ENCODE results near the gene EXPH5.

DNA sequence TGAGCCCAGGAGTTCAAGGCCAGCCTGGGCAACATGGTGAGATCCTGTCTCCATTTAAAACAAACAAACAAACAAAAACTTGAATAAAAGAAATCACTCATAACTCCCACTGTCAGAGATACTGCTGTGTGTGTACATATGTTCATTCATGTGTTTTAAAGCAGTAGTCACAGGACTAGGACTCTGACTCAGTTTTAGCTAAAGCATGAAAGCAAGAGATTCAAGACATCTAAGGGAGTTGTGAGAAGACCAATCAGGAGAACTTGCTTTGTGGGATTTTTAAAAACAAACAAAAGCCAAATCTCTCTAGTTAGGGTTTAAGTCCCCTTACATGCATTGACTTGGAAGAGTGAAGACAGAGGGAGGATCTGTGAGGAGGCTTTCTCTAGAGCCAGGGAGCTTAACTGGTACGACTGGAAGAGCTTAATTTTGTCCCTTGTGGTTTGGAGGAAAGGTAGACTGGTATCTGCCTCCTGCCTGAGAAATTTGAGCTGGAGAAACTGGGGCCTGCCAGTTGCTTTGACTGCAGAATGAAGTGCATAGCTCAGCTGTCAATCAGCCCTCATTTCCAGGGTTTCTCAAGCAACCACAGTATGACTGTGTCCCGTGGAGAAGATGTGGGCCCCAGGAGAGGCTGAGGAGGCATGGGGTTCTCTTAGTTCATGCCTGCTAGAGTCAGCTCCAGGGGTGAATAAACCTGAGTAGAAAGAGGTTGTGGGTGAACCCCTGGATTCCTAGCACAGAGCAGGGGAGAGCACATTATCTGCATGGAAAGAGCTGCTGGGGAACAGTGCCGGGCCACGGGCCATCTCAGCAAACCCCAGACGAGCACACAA is 30.6 kb downstream of the EXPH5 start:
- TF ChIP-seq, protein P1, sequence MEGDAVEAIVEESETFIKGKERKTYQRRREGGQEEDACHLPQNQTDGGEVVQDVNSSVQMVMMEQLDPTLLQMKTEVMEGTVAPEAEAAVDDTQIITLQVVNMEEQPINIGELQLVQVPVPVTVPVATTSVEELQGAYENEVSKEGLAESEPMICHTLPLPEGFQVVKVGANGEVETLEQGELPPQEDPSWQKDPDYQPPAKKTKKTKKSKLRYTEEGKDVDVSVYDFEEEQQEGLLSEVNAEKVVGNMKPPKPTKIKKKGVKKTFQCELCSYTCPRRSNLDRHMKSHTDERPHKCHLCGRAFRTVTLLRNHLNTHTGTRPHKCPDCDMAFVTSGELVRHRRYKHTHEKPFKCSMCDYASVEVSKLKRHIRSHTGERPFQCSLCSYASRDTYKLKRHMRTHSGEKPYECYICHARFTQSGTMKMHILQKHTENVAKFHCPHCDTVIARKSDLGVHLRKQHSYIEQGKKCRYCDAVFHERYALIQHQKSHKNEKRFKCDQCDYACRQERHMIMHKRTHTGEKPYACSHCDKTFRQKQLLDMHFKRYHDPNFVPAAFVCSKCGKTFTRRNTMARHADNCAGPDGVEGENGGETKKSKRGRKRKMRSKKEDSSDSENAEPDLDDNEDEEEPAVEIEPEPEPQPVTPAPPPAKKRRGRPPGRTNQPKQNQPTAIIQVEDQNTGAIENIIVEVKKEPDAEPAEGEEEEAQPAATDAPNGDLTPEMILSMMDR (IDR thresholded peaks at IDR 0.05; ENCODE audit: low read depth, low read length, poor library complexity, severe bottlenecking), result no peak
- no peak for TF ChIP-seq EZH2phosphoT487 (IDR thresholded peaks at IDR 0.05; ENCODE audit: borderline replicate concordance, low read length)
